ENCODE measurements around the gene TMEM120A. TPM values are rescaled to one million over a fixed set of nuclear protein-coding genes. Genes with fewer than 3 reads are reported as not detected.
A peak's percentile ranks its signal among the peaks of the same experiment; 100 is the strongest.
"Not testable (repeated sequence)": the region's sequence is repeated elsewhere in the genome, so short reads cannot be mapped to it uniquely, and the experiment has no call there.

TMEM120A gene
- 10 to 100 TPM; 22.1 to 35.0 TPM for total RNA-seq

- intact Hi-C loops (cut with DNase I): no loop called here
- WGBS, 2 donors: 0 to 2% methylated on average over 7 to 51 of the region's 51 CpGs
These were observed at the start of gene TMEM120A for GRCh38 chr7:75994388-75995051. TMEM120A (minus strand) TSS chr7:75994595; CDS start chr7:75994570, 25 bp downstream.

DNA sequence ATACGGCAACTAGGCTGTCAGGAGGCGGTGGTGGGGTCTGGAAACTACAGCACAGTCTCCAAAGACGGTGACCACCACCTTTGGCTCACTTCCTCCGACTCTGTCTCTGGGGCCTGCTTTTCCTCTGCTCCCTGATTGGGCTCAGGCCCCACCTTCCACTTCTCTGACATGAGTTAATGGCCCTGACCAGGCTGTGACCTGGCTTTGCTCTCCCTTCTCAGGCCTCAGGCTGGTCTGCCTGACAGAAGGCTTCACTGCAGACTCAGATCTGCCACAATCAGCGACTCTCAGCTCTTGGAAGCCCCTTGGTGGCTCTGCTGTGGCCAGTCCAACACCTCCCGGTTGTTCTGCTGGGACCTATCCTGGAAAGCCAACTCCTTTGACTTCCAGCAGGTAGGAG, 45.7 kb upstream of the TMEM120A start:
- H3K27ac ChIP-seq: no peak overlapping the region
- DNase-seq (no peak), ATAC-seq (no peak)
- H3K4me1 ChIP-seq: peaks cover 25% of the 10 kb centered on the region
- intact Hi-C loops (cut with DNase I): no loop called here
- no peak overlapping the region for H3K4me3 ChIP-seq
- WGBS, 2 donors: 93% methylated on average over 5 to 6 of the region's 6 CpGs
- H3K36me3 ChIP-seq (replicated peaks in 1 of 2; ENCODE audit: insufficient read depth in 1 of 2, low read depth in 2 of 2): no peaks in the 10 kb centered on the region
- no peak for TF ChIP-seq POLR2A (IDR thresholded peaks at IDR 0.05)
- TF ChIP-seq CTCF (IDR thresholded peaks at IDR 0.05): no peak
- H3K27me3 ChIP-seq: no peaks in the 10 kb centered on the region
- H3K9me3 ChIP-seq: no peaks in the 10 kb centered on the region

More at GRCh38 chr7:75994388-75995051, at the start of gene TMEM120A:
- Histone ChIP-seq H3K27ac (peak within 1 kb of the TSS; percentile 90 to 96 (median 92)), H3K27me3 (no peaks in the 10 kb centered on the region), H3K4me1 (peaks cover 50% of the 10 kb centered on the region), H3K9me3 (no peaks in the 10 kb centered on the region), H3K36me3 (replicated peaks in 1 of 2; ENCODE audit: insufficient read depth in 1 of 2, low read depth in 2 of 2) (no peaks in the 10 kb centered on the region), H3K4me3 (peak within 1 kb of the TSS; percentile 80 to 86)
- peak; percentile 93 for ATAC-seq
- peak in 6 of 7 experiments; percentile 10 to 43 (median 22) for TF ChIP-seq CTCF (IDR thresholded peaks at IDR 0.05)
- peak; percentile 77 to 88 (median 82) for TF ChIP-seq POLR2A (IDR thresholded peaks at IDR 0.05)
- peak; percentile 96 to 98 (median 97) for DNase-seq

- Histone ChIP-seq H3K27ac (no peak overlapping the region), H3K27me3 (no peaks in the 10 kb centered on the region), H3K36me3 (replicated peaks in 1 of 2; ENCODE audit: insufficient read depth in 1 of 2, low read depth in 2 of 2) (no peaks in the 10 kb centered on the region), H3K4me1 (no peaks in the 10 kb centered on the region), H3K4me3 (no peak overlapping the region), H3K9me3 (no peaks in the 10 kb centered on the region)
- TF ChIP-seq CTCF (IDR thresholded peaks at IDR 0.05) (no peak), POLR2A (IDR thresholded peaks at IDR 0.05) (no peak)
- 89% methylated on average over 5 of the region's 5 CpGs; no CpG with 5 or more reads in 1 of the 2 donors for WGBS, 2 donors
- no peak for ATAC-seq
- peak in 3 of 4 donors; percentile 12 to 48 (median 32) for DNase-seq
- intact Hi-C loops (cut with DNase I): no loop called here
These were observed 42.9 kb upstream of the TMEM120A start for GRCh38 chr7:76037310-76037709.

DNA sequence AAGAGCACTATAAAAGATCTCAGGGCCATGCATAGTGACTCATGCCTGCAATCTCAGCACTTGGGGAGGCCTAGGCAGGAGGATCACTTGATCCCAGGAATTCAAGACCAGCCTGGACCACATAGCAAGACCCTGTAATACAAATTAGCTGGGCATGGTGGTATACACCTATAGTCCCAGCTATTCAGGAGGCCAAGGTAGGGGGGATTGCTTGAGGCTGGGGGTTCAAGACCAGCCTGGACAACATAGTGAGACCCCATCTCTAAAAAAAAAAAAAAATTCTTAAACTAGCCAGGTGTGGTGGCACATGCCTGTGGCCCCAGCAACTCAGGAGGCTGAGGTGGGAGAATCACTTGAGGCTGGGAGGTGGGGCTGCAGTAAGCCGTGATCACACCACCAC, 37.6 kb upstream of the TMEM120A start:
- WGBS, 2 donors: 94 to 100% methylated on average over 1 of the region's 1 CpG
- Histone ChIP-seq H3K27me3 (no peaks in the 10 kb centered on the region), H3K4me3 (no peak overlapping the region), H3K9me3 (no peaks in the 10 kb centered on the region), H3K27ac (no peak overlapping the region), H3K36me3 (replicated peaks in 1 of 2; ENCODE audit: insufficient read depth in 1 of 2, low read depth in 2 of 2) (peaks cover 0 to 2% of the 10 kb centered on the region in 2 donors), H3K4me1 (no peaks in the 10 kb centered on the region)
- TF ChIP-seq CTCF (IDR thresholded peaks at IDR 0.05): no peak
- no peak for TF ChIP-seq POLR2A (IDR thresholded peaks at IDR 0.05)
- DNase-seq: no peak
- ATAC-seq: no peak
- intact Hi-C loops (cut with DNase I): no loop called here

DNA sequence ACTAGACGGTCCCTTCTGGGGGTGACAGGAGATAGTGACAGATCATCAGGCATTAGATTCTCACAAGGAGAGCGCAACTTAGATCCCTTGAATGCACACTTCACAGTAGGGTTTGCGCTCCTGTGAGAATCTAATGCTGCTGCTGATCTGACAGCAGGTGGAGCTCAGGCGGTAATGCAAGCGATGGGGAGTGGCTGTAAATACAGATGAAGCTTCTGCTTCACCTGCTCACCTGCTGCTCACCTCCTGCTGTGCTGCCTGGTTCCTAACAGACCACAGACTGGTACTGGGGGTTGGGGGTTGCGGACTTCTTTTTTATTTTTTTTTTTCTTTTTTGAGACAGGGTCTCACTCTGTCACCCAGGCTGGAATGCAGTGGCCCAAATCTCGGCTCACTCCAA, 35.3 kb upstream of the TMEM120A start:
- H3K9me3 ChIP-seq; H3K4me1 ChIP-seq; H3K36me3 ChIP-seq (replicated peaks in 1 of 2; ENCODE audit: insufficient read depth in 1 of 2, low read depth in 2 of 2); ATAC-seq; H3K27me3 ChIP-seq; H3K4me3 ChIP-seq; H3K27ac ChIP-seq; intact Hi-C loops (cut with DNase I): not testable (repeated sequence)
- DNase-seq: peak in 1 of 4 donors; percentile 10
- 88 to 91% methylated on average over 7 of the region's 7 CpGs for WGBS, 2 donors

Data from body of pancreas (tissue), 4 donors.